ENCODE measurements around the gene GAPDH.
"Not testable (repeated sequence)": the region's sequence is repeated elsewhere in the genome, so short reads cannot be mapped to it uniquely, and the experiment has no call there.

The GAPDH gene

DNA sequence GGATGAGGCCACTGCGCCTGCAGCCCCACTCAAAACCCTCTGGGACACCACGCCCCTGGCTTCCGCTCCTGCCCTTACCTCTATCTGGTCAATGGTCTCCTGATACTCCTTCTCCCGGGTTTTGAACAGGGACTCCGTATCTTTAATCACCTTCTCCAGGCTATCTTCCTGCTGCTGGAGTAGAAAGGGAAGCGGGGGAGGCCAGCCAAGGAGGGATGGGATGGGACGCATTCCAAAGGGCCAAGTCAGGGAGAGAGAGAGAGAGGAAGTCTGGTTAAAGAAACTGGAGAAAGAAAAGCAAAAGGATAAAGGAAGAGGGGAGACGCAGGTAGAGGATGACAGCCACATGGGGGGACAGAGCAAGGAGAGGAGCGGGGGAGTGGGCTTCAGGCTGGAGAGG lies 13.7 kb downstream of the GAPDH start:
- FAIRE-seq, result no peak

DNA sequence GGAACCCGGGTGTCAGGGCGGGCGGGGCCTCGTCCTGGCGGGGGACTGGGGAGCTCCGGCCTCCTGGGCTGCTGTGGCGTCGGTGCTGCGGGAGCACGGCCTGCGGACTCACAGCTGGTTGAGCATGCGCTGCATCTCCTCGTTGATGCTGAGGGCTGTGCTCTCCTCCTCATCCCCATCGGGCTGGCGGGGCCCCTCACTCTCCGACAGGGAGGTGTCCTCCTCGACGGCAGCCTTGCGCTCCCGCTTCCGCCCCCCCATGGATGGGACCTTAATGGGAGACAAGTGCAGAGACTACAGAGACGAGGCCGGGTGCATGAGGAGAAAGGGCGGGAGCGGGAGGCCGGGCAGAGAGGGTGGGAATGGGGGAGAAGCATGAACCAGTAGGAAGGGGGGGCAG lies 14.2 kb downstream of the GAPDH start:
- FAIRE-seq, result no peak

DNA sequence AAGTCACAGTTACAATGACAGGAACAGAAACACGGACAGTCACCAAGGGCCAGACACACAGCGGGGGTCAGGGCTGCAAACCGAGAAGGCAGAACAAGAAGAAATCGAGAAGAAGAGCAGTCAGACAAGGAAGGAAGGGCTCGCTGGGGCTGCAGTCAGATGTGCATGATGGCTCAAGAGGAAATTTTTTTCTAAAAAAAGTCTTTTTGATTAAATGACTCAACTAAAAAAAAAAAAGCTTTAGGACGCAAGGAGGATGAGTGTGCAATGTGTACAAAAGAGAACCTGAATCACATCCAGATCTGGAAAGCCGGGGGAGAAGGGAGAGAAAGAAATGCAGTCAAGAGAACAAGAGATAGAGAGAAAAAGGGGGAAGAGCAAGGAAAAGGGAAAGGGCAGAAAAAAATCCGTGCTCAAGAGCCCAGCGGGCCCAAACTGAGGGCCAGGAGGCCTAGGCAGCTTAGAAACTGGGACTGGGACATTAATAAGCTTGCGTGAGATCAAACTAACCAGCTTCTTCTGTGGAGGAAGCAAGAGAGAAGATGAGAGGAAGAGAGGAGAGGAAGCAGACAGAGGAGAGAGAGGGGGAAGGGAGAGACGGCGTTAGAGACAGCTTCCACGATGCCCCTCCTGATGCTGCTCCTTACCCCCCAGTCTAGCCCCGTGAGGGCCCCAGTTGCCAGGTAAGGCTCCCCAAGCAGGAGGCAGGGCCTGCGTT lies 14.8 kb downstream of the GAPDH start:
- FAIRE-seq, result no peak

DNA sequence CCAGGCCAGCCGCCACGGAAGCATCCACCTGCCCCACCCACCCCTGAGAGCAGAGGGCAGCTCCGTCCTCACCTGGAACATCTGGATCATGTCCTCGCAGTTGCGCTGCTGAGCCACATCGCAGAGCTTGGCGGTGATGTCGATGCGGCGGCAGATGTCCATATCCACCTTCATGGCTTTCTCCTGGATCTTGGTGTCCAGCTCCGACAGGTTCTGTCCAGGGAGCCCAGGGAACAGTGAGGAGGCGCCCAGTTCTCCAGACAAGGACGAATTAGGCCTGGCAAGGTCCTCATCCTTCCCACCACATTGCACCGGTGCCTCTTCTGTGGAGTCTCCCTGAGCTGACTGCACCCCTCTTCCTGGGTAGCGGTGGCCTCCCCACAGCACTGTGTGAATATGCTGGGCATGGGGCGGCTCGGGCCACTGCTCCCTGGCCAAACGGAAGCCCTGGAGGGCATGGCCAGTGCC lies 15.4 kb downstream of the GAPDH start:
- FAIRE-seq, result no peak

DNA sequence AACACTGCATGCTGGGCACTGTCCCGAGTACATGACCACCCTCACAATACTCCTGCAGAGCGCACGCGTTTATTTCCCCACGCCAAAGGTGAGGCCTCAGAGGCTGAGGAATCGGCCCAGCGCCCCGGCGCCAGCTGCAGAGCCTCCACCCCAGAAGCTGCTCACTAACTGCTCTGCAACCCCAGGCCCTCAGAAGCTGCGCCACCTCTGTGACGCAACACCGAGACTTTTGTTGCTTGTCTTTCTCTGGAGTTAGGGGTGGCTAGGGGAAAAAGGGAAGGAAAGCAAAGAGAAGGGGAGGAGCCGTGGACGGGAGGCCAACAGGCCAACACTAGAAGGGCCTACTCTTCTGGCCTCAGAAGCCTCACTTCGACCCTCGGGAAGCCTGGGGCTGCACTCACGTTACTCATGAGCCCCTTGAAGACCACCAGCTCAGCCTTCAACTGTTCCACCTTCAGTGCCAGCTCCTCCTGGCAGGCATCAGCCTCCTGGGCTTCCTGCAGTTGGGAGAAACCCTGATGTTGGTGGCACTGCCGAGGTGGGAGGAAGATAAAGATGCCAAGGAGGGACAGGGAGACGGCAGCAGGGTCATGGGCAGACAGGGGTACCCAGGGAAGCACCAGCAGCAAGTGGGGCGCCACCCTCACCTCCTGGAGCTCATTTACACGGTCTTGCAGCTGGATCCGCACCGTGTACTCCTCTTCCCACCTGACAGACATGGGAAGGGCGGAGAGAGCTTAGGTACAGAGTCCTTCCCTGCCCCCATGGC lies 16.2 kb downstream of the GAPDH start:
- no peak for FAIRE-seq

DNA sequence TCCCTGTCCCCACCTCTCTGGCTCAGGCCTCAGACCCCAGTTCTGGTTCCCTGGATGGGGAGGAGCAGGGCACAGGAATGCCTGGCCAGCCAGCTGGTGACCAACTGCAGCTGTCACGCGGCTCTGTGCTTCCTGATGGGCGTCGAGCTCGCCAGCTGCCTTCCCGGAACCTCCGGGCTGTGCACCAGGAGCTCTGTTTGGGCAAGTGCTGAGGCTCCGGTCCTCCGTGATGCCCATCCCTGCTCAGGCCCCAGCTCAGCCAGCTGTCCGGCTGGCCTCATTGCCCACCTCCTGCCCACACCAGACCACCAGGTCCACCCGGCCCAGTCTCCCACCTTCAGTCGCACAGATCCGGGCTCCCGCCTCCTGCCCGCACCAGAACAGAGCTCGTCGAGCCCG lies 16.7 kb downstream of the GAPDH start:
- no peak for FAIRE-seq

DNA sequence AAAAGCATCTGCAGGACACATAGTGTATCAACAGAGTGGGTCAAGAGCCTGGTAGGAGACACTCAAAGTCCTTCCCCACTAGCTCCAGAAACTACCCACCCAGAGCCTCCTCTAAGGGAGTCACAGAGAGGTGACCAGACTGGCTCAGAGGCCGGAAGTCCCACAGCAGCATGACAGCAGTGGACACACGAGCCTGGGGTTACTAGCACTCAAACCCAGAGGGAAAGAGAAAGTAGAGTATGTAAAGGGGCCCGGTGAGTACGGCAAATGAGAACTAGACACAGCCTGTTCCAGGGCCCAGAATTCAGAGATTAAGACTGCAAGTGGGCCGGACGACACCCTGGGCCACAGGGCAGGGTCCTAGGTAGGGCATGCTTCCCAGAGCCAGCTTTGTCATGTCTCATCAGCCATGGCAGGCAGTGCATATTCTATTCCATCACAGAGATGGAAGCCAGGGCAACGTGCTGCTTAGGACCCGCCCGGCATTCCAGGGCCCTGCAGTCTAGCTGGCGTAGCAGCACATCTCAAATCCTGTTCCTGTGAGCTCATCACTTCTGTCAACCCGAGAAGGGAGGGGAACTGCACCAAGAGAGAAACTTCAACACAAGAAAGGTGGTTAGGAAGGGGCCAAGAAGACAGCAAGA lies 17.3 kb downstream of the GAPDH start:
- FAIRE-seq, result no peak

DNA sequence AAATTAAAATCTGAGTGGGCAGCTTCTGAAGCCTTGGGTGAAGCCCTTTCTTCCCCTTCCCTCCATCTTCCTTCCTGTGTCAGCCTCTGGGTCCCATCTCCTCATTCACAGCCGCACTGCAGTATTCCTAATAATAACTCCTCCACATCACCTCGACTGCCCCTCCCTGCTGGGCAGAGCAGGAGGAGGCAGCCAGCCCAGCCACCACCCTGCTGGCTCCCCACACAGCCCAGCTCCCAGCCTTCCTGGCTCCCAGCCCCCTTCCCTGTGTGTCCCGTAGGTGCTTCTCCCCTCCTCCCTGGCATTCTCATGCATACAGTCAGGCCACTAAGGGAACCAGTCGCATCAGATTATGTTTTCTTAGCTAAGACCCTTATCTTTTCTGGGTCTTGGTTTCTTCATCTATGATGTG lies 17.8 kb downstream of the GAPDH start:
- no peak for FAIRE-seq

DNA sequence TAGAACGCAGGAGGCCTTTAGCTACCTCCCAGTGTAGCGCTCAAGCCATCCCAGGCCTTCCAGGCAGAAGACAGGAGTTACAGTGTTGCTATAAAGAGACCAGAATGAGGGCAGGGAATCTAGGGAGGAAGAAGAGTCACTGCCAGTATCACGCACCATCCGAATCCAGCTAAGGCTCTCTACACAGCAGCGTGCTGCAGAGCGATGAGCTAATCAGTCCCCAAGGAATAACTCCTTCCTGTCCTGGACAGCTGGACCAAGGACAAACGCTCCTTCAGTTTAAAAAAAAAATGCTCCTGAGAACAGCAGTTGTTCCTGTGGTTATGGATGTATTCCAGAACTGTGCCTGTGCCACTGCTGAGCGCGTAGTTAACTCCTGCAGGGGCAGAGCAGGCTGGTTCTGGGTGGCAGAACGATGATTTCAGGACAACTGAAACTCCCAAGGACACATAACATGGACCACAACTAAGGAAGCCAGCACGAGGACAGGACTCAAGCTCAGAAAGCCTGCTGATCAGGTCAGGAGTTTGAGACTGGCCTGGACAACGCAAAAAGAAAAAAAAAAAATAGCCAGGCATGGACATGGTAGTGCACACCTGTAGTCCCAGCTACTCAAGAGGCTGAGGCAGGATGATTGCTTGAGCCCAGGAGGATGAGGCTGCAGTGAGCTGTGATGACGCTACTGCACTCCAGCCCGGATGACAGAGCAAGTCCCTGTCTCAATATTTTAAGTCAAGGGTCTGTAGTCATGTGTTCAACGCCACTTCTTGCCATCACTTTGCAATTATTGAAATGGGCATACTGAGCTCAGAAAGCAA lies 18.9 kb downstream of the GAPDH start:
- no peak for FAIRE-seq

DNA sequence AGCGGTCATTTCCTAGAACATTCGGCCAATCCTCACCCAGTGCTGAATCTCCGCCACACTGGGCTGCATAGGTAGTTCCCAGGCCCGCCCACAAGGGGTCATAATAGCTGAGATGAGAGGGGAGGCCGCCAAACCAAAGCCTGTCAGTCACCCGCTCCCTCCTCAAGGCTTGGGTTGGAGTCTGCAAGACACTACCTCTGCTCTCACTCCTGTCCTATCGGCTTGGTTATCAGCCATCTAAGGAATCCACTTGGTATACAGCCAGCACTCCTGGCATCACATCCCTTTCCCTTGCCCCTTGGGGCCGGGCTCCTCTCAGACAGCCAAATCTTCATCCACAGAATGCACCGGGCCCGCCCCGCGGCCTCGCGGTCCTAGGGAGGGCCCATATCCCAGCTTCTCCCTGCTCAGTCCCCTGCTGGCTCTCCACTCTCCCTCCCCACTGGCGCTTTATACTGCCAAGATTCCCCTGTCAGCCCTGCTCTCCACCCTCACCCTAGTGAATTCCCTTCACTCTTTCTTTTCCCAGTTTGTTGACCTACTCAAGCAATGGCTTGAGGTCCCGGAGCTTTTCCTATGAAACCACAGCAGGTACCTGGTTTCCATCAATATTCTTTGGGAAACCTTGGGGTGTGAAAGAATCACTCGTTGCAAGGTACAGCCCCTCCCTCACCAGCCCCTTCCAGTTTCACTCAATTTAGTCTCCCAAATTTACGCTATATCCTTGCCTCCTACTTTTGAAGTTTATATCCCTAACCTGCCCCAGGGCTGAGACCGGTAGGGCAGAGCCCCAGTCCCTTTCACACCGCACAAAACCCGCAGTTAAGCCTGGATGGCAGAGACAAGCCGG lies 20.1 kb downstream of the GAPDH start:
- peak; percentile 79 for FAIRE-seq

DNA sequence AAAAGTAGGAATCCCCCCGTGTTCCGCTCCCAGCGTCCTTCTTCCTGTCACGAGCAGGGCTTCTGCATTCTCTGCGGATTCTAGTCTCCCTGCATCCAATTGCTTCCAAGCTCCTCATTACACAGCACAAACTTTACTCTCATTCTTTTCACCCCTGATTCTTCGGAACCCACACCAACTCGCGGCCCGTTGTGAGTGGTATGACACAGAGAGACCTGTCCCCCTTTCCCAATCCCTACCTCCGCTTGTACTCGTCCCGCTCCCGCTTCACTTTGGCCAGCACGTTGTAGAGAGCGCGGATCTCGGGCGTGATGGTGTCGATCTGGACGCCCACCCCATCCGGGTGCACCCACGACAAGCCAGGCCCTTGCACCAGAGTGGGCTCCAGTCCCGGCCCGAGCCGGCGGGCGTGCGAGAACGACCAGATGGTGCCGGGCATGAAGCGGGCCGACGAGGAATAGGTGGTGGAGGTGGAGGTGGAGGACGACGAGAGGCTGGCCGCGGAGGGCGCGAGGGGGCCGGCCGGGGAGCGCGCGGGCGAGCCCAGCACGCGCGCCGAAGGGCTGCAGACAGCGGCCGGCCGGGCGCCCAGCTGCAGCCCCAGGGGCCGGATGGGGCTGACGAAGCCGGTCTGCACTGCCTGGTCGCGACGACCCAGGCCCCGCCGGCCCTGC lies 20.8 kb downstream of the GAPDH start:
- FAIRE-seq, result no peak

DNA sequence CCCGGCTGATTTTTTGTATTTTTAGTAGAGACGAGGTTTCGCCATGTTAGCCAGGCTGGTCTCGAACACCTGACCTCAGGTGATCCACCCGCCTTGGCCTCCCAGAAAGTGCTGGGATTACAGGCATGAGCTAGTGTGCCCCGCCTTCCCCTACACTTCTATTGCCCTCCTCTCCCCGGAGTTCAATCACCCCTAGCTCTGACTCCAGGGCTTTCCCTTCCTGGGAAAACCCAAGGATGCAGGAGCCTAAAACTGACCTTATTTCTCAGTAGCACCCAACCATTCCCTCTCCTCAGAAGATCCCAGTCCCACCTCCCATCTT lies 22.1 kb downstream of the GAPDH start:
- not testable (repeated sequence) for FAIRE-seq

DNA sequence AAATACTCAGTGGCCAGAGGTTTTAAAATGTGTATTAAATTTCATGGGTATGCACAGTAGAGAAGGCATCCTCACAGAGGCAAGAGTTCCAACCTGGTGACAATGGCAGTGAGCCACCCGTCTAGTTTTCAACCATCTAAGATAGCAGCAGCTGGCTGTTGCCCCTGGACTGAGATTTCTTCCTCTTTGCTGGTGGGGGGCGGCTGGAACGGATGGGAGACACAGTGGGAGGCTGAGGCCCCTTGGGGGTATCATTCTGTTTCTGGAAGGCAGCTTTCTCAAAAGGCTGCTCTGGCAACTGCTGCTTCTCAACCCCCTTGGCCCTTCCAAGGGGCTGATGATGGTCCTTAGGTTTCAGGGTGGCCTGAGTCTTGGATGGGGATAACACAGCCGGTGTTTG lies 22.5 kb downstream of the GAPDH start:
- FAIRE-seq, result no peak

DNA sequence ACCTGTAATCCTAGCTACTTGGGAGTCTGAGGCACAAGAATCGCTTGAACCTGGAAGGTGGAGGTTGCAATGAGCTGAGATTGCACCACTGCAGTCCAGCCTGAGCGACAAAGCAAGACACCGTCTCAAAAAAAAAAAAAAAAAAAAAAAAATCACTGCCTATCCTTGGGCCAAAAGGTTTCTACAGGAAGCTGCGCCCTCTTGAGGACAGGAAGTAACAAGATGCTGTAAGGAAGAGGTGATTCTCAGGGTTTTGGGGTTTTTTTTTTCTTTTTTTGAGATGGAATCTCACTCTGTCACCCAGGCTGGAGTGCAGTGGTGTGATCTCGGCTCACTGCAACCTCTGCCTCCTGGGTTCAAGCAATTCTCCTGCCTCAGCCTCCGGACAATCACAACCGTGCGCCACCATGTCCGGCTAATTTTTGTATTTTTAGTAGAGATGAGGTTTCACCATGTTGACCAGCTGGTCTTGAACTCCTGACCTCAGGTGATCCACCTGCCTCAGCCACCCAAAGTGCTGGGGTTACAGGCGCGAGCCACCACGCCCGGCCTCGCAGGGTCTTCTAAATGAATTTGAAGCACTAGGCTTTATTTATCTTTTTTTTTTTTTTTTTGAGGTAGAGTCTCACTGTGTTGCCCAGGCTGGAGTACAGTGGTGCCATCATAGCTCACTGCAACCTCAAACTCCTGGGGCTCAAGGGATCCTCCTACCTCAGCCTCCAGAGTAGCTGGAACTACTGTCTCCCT lies 23.9 kb downstream of the GAPDH start:
- not testable (repeated sequence) for FAIRE-seq

DNA sequence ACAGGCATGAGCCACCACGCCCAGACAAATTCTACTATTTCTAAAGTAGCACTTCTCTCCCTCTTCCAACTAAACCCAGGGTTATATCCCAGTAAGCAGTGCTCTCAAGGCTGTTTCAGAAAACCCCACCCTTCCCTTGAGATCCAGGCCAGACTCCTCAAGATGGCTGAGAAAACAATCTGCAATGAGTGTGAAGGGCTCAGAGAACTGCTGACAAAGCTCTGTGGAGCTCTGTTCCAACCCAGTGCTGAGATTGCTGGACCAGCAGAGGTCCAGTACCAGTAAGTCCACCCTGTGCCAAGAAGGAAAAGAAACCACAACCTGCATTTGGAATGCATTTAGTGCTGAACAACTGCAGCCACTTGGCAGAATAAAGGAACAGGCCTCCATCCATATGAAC lies 25.2 kb downstream of the GAPDH start:
- no peak for FAIRE-seq

DNA sequence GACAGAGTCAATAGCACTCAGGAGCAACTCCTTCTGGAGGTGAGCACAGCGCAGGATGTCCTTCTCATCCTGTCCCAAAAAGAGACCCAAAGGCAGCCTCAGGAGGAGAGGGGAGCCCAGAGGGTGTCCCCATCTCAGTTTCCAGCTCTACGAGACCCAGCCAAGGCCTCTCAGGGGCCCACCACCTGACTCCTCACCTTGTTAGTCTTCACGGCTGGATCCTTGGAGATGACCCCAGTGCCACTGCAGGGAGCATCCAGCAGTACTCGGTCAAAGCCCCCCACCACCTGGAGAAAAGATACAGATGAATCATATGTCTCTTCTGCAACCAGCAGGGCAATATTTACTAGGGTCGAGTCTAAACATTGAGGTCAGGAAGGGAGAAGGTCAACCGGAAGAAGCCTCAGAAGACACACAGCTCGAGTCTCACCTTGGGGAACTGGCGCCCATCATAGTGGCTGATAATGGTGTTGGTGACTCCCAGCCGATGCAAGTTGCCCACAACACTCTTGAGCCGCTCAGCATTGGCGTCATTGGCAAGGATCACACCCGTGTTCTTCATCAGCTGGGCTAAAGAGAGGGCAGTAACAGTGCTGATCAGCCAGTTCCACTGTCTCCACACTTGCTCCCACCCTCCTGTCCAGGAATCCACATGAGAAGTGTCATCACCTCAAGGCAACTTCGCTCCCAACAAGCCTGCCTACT lies 26.3 kb downstream of the GAPDH start:
- FAIRE-seq, result no peak

DNA sequence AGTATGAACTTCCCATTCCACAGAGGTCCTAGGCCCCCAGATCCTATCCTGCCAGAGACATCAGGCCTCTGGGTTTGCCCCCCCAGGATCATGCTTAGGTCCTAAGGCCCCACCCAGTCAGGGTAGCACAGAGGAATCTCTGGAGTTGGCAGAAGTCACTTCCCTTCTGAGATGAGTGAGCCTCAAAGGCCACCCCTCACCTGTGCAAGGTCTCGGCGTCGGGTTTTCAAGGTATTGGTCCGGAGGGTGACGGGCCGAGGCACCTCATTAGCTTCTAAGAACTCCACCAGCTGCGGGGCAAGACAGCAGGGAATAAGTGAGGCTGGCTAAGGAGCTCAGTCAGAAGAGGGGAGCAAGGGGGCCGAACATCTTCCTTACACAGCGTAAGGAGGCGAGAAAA lies 28.6 kb downstream of the GAPDH start:
- no peak for FAIRE-seq

DNA sequence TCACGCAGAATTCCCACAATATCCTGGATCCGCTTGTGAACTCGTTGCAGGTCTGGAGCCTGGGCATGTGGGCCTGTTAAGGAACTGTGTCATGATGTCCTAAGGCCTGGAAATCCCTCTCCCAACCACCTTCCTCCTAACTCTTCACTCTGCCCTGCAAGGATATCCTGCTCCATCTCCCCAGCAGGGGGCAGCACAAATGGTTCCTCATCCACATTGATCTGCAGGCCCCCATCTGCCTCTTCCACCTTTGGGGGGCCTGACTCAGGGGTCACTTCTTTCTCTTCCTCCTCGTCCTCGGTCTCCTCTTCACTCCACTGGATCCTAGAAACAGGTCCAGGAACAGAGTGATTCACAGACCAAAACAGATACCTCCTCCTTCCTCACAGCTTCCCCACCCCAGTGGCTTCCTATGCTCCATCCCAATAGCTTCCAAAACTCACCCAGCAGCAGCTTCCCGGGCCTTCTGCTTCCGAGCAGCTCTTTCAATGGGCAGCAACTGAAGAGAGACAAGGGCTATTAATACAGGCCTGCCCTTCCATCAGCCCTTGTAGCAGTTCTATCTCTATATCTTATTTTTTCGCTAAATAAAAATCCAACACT lies 29.2 kb downstream of the GAPDH start:
- no peak for FAIRE-seq

DNA sequence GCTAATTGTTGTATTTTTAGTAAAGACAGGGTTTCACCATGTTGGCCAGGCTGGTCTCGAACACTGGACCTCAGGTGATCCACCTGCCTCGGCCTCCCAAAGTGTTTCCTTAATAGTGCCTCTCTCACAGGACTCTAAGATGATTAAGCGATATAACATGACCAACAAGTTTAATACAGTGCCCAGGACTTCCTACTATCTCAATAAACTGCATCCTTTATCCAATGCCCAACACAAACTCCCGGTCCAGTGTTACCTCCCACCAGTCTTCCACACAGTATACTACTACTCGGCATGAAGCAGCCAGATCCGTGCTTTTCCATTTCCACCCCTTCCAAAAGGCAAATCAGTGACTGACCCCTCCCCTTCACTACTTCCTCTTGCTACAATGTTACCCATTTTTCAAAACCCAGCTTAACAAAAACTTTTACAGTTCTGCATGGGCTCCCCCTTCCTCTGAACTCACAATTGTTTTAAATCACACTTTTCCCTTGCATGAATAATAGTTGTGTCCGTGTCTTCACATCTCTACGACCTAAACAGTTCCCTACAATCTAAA lies 32.9 kb downstream of the GAPDH start:
- FAIRE-seq, result no peak

DNA sequence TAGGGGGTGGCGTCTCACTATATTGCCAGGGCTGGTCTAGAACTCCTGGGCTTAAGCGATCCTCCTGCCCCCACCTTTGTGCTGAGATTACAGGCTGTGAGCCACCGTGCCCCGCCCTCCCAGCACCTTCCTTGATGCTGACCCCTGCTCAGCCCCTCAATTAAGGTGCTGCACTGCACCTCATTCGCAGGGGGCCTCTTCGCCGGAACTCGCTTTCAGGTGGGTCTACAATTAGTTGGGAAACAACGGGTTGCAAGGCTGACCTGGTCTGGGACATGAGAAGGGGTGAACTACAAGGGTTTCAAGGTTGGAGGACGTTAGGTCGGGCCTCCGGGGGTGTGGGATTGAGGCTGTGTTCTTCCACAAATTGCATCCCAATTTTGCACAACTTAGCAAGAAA lies 35.0 kb downstream of the GAPDH start:
- no peak for FAIRE-seq

Measured in A204.1 (cell line).